A549 treated with AZD9567 at 1 μM for 4 hours (cell line): ENCODE data around the gene DEGS2. TPM values are rescaled to one million over a fixed set of nuclear protein-coding genes. Genes with fewer than 3 reads are reported as not detected.

Experiments
- total RNA-seq: library from RNA; stranded (reverse); fragments of 200-300 nt; extraction: Qiagen RNA extraction; gene quantifications from 5 replicates; pipeline ENCODE4 v1.2.3, GENCODE V29; 2022; ENCODE audit not compliant: insufficient read depth

Gene DEGS2
- total RNA-seq, result 1.6 to 3.2 TPM (median 1.7 TPM) in 4 of 5 replicates, not detected in the other

DNA sequence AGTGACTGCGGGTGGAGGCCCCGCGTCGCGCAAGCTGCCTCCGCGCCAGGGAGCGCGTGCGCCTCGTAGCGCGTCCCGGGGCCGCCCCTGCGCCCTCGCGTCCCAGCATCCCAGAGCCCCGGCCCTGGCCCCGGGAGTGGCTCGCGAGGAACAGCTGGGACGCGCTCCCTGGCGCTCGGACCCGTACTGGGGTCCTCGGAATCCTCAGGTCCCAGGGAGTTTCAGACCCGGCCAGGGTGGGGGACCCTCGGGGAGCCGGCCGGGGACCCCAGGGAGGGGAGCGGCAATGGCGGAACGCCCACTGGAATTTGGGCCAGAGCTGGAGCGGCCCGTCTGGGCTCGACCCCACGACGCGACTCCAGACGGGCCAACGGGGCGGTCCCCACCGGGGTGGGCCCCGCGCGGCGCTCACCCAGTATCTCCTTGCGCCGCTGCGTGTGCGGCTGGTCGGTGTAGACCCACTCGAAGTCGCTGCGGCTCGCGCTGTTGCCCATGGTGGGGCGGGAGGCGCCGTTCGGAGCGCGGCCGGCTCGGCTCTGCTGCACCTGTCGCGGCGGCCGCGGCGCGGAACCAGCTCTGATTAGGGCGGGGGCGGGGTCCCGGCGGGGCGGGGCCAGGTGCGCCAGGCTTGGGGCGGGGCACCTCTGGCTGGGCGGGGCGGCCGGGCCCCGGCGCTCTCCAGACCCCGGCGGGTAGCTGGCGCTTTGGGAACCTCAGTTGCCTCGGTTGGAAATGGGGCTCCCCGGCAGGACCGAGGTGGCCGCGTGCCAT, at the start of gene DEGS2:
Gene DEGS2 (minus strand): TSS at position 552 of the 771 bp plus-strand sequence. CDS start 58 bp downstream, at position 494.

Other genes with a start within 250 kb of the DEGS2 start
- gene EVL, start 94.2 kb downstream of the DEGS2 start, total RNA-seq, result 25.0 to 27.6 TPM (median 26.6 TPM) in 5 replicates
- gene YY1, start 79.5 kb upstream of the DEGS2 start, total RNA-seq, result 59.9 to 77.4 TPM (median 70.8 TPM) in 5 replicates
- 8.9 to 11.6 TPM (median 10.4 TPM) in 5 replicates for gene SLC25A29, start 146.8 kb upstream of the DEGS2 start, total RNA-seq
- gene SLC25A47, start 163.7 kb upstream of the DEGS2 start, total RNA-seq, result not detected in 5 replicates
- gene WDR25, start 216.8 kb upstream of the DEGS2 start, total RNA-seq, result 4.1 to 9.9 TPM (median 9.6 TPM) in 5 replicates